Amniotic epithelial cell (primary cell): ENCODE results near the gene UCK2.

Experiments used
- DNase-seq: peaks from one replicate; pipeline ENCODE4 v3.0.0-alpha.2; 2010; ENCODE audit warnings: low read depth

UCK2 gene

DNA sequence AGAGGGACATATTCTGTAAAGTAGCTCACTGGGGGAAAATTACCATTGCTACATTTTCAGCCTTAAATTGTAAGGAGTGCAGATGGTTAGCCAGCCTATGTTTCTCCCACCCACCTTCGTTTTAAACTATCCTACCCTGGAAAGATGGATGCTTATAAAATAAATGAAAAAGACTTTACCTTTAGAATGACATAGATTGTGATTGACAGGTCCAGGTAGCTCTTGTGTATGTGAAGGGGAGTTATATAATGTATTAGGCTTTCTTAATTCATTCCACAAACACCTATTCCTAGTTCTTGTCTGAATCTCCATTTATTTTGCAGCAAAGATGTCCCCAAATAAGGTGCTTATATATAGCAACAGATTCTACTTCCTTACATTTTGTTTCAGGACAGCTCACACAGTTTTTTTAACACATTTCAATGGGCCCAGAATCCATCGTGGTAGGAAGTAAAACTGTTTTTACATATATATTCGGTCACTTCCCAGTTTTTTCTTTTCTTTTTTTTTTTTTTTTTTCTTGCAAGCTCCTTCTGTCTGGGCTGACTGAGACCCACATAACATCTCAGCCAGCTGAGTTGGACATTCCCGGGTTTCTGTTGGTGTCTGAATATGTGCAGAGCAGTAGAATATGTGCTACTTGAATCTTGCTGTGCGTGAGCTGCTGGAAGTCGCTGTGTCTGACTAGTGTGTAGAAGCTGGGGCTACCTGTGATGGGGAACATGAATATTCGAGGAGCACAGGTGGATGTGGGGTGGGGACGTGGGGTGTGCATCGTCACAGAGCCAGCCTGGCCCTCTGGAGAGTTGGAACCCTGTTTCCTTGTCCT lies 27.8 kb downstream of the UCK2 start:
- no peak for DNase-seq

DNA sequence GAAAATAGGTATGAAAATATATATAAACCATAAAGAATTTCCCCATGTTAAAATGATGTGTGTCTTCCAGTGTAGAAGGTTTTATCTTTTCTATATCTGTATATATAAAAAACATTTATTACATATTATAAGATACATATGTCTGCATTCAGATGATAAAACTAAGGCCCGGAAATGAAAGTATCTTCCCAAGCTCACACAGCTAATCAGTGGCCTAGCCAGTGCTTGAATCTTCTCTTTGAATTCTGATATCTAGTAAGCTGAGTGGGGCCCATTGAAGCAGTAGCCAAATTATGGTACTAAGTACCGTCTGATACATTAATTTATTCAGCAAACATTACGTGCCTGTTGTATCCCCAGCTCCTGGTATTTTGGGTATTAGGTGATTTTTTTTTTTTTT lies 28.6 kb downstream of the UCK2 start:
- DNase-seq: no peak

- no peak for DNase-seq
These were observed 29.2 kb downstream of the UCK2 start for GRCh38 chr1:165856606-165857005.

DNA sequence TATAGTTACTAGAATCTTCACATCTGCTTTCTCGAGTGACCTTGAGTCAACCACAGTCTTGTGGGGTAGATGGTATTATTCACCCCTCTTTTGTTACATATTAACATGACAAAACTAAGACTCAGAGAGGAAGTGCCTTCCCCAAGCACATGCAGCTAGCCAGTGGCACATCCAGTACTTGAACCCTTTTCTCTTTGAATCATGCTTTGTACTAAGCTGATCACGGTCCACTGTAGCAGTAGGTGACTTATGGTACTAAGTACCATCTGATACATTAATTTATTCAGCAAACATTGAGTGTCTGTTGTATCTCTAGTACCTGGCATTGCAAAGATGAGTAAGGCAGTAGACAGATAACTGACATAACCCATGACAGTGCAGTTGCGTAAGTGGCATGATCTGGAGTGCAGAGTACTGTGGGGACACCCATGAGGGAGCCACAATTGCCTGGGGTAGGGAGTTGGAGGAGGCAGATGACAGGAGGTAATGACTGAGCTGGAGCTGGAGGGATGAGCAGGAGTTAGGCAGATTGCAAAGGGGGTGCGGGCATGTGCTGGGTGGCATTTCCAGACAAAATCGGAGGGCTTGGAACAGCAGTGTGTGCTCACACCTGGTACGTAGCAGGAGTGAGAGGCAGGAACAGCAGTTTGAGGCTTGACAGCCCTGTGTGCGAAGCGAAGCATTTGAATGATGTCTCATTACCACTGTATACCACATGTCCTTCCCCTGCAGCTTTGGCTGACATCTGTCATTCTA lies 29.8 kb downstream of the UCK2 start:
- peak; percentile 64 for DNase-seq

DNA sequence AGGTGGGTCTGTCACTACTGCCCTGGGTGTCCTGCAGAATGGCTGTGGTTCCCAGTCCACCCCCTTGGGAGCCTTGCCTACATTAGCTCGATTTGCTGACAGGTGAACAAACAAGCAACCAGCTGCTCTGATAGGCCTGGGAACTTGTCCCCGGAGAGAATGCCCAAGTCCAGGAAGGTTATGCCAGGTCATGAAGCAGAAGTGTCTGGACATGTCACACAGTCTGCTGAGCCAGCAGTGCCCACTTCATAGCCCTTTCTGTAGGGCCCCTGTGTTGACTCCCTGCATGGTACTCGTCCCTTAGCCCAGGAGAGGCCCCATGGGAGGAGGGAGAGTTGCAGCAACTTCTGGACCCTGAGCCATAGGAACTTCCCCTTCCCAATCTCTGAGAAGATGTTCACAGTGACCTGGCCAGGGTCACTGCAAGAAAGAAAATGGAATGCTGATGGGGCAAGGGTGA lies 31.0 kb downstream of the UCK2 start:
- DNase-seq: no peak

DNA sequence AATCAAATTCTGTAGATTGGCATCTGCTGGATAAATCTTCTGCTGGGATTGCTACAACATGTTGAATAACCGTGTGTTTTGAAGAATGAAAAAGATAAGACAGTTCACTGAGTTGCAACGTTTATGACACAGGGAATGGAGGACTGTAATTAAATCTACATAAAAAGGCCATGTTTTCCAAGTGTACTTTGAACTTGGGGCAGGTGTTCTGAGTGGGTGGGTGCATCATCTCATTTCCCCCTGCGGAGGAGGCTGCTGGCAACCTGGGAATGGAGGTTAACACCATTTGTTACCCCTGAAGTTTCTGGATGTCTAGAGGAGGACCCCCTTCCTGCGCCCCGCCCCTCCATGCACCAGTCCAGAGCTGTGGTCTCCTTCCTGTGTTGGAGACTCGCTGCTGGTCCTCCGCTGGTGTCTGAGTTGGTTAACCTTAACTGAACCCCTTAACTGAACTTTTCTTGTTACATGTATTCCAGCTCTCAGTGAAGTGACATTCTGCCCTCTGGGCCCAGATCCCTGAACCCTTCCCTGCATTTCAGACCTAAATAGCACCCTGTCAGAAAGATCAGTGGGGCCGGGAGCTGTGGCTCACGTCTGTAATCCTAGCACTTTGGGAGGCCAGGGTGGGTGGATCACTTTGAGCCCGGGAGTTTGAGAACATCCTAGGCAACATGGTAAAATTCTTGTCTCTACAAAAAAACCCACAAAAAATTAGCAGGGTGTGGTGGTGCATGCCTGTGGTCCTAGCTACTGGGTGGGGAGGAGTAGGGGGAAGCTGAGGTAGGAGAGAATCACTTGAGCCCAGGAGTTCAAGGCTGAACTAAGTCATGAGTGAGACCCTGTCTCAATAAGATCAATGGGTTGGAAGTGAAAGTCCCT lies 31.8 kb downstream of the UCK2 start:
- DNase-seq: no peak

- DNase-seq: no peak
These were observed 32.7 kb downstream of the UCK2 start for GRCh38 chr1:165860065-165860464.

- no peak for DNase-seq
These were observed 34.5 kb downstream of the UCK2 start for GRCh38 chr1:165861911-165862310.

- no peak for DNase-seq
These were observed 35.0 kb downstream of the UCK2 start for GRCh38 chr1:165862448-165862847.

DNA sequence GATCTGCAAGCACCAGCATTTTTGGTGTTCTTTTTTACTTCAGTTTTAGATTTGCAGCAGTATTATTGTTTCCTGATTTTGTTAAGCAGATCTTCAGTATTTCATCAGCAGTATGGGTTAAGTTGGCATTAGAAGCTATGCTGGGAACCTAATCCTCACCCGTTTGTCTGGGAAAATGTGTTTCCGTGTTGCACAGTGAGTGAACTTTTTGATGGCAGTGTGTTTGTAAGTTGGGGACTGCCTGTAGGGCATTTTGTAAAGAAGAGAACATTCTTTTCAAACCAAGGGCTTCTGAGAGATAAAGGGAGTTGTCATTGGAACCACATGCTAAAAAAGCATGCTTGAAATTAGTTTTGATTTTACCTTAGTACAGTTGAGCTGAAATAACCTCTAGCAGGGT lies 35.9 kb downstream of the UCK2 start:
- no peak for DNase-seq

- no peak for DNase-seq
These were observed 38.4 kb downstream of the UCK2 start for GRCh38 chr1:165865633-165866340.

- no peak for DNase-seq
These were observed 41.9 kb downstream of the UCK2 start for GRCh38 chr1:165869343-165869742.

DNA sequence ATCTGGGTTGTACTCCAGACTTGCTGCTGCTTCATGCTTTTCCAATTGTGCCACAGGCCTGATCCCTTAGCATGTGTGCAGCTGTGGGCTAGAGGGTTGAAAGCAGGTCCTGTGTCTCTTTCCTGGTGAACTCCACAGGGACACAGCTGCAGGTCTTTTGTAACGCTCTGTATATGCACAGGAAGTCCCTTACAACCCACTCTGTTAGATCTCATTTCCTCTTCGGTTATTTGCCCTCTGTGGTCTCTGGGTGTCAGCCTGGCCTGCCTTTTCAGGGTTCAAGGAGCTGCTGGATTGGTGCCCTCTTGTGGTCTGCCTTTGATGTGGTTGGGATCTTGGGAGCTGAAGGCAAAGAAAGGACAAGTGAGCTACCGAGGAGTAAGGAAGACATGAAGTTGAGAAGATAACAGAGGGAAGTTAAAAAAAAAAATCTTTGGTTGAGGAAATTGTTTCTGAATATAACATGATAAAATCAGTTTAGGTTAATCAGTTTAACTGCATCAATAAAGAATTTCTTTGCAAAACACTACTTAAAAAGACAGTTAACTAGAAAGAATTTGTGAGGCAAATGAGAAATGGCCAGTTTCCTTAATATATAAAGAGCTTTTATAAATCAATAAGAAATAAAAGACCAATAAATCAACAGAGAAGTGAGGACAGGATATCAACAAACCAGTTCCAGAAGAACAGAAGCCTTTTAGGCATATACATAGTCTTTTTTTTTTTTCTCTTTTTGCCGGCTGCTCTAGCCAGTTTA lies 44.1 kb downstream of the UCK2 start:
- peak; percentile 77 for DNase-seq

- no peak for DNase-seq
These were observed 46.1 kb downstream of the UCK2 start for GRCh38 chr1:165873481-165873880.

GRCh38 chr1:165874643-165875042 lies 47.2 kb downstream of the UCK2 start:
- DNase-seq: no peak

- no peak for DNase-seq
These were observed 47.8 kb downstream of the UCK2 start for GRCh38 chr1:165875171-165875570.

DNA sequence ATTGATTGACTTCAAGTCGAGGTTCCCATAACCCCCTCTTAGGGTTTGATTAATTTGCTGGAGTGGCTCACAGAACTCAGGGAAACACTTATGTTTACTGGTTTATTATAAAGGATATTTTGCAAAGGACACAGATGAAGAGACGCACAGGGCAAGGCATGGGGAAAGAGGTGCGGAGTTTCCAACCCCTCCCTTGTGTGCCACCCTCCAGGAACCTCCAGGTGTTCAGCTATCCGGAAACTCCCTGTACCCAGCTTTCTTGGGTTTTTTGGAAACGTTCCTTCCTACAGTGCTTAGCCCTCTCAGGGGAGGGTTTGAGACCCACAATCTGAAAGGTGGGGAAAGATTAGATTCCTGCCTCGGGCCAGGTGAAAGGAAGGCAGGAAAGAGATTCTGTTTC lies 48.2 kb downstream of the UCK2 start:
- DNase-seq: no peak

DNA sequence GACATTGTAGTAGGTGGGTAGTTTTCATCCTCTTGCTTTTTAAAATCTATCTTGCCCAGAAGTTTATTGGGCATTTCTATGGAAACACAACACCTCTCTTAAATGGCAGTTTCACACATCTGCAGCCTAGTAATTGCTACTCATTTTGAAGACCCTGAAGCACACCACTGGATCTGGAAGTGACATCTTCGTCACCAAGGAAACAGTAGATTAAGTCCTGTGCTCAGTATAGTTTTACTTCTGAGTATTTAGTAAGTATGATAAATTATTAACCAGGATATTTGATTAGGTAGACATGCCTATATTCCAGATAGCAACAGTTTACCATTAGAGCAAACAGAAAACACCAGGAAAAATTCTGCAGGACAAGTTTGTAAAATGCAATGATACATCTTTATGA lies 48.7 kb downstream of the UCK2 start:
- no peak for DNase-seq

DNA sequence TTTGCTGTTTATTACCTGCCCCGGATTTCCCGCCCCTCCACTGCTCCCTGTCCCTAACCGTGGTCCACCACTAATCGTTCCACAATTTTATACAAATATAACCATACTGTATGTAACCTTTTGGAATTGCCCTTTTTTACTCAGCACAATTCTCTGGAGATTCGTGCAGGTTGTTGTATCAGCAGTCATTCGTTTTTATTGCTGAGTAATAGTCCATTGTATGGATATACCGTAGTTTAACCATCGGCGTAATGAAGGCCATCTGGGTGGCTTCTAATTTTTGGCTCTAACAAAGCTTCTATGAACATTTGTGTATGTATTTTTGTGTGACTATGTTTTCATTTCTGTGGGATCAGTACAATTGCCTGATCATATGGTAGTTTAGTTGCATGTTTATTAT lies 50.0 kb downstream of the UCK2 start:
- DNase-seq: no peak

DNA sequence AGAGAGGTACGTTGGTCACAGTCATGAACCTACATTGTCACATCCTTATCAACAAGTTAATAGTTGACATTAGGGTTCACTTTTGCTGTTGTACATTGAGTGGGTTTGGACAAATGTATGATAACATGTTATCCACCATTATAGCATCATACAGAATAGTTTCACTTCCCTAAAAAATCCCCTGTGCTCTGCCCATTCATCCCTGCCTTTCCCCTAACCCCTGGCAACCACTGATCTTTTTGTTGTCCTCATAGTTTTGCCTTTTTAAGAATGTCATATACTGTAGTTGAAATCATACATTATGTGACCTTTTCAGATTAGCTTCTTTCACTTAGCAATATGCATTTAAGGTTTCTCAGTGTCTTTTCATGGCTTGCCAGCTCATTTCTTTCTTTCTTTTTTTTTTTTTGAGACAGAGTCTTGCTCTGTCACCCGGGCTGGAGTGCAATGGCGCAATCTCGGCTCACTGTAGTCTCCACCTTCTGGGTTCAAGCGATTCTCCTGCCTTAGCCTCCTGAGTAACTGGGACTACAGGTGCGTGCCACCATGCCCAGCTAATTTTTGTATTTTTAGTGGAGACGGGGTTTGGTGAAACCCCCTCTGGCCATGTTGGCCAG lies 50.6 kb downstream of the UCK2 start:
- no peak for DNase-seq

- no peak for DNase-seq
These were observed 52.5 kb downstream of the UCK2 start for GRCh38 chr1:165879946-165880345.
